ENCODE results near the gene ARHGAP24. TPM values are rescaled to one million over a fixed set of nuclear protein-coding genes. Genes with fewer than 3 reads are reported as not detected.
"Not testable (repeated sequence)": the region's sequence is repeated elsewhere in the genome, so short reads cannot be mapped to it uniquely, and the experiment has no call there.

The ARHGAP24 gene
- total RNA-seq, 1 experiment from 2014 or later: 1.3 TPM

- RAD21 ChIA-PET (ENCODE audit: low non-redundant PET in 1 of 2, low total read pairs in 2 of 2, uncharacterized antibody in 2 of 2, unreplicated experiment in 2 of 2): no interaction called here
- POLR2A ChIA-PET: no interaction called here
- H3K36me3 ChIP-seq (ENCODE audit: control insufficient read depth in 1 of 2, insufficient read depth in 2 of 2, low read length in 2 of 2): no peaks in the 10 kb centered on the region
- intact Hi-C loops (cut with micrococcal nuclease): no loop called here
- H3K4me1 ChIP-seq (ENCODE audit: control insufficient read depth in 1 of 2, insufficient read depth in 2 of 2, low read length in 2 of 2): no peaks in the 10 kb centered on the region
- no peak overlapping the region for H3K27ac ChIP-seq (ENCODE audit: low read depth, low read length)
- no TSS peak for BruUV-seq (replicated peaks)
- H3K27me3 ChIP-seq (ENCODE audit: insufficient read depth, low read length): no peaks in the 10 kb centered on the region
- no peak overlapping the region for H2AFZ ChIP-seq (ENCODE audit: low read depth, low read length, poor library complexity, severe bottlenecking)
- H3K9me2 ChIP-seq (ENCODE audit: insufficient read depth): no peaks in the 10 kb centered on the region
- no peak overlapping the region for H3K4me2 ChIP-seq (ENCODE audit: low read length)
- no peaks in the 10 kb centered on the region for H4K20me1 ChIP-seq (ENCODE audit: insufficient read depth)
- no peak overlapping the region for H3K9ac ChIP-seq (ENCODE audit: low read length)
- no peaks in the 10 kb centered on the region for H3K79me2 ChIP-seq (ENCODE audit: insufficient read depth, low read length)
- DNase-seq (ENCODE audit: low read depth, low spot score) (no peak), ATAC-seq (no peak)
- no peak overlapping the region for H3K4me3 ChIP-seq (replicated peaks in 1 of 2; ENCODE audit: low read depth in 1 of 2, low read length in 2 of 2)
- CTCF ChIA-PET: no interaction called here
- TF ChIP-seq YY1 (IDR thresholded peaks at IDR 0.05; ENCODE audit: extremely low read depth, insufficient replicate concordance, low read depth, low read length) (no peak), EZH2 (IDR thresholded peaks at IDR 0.05) (no peak), ZNF274 (IDR thresholded peaks at IDR 0.05; ENCODE audit: low read depth, low read length) (no peak), SIN3A (IDR thresholded peaks at IDR 0.05; ENCODE audit: low read depth) (no peak), EZH2phosphoT487 (IDR thresholded peaks at IDR 0.05; ENCODE audit: borderline replicate concordance) (no peak), CEBPB (IDR thresholded peaks at IDR 0.05; ENCODE audit: low read depth) (no peak), REST (IDR thresholded peaks at IDR 0.05; ENCODE audit: low read depth) (no peak)
- no peaks in the 10 kb centered on the region for H3K9me3 ChIP-seq (ENCODE audit: control insufficient read depth in 1 of 2, insufficient read depth in 1 of 2, low read depth in 1 of 2, low read length in 2 of 2)
These were observed 362.4 kb downstream of the ARHGAP24 start for GRCh38 chr4:85837439-85837733.

GRCh38 chr4:85839981-85840451 is 365.1 kb downstream of the ARHGAP24 start:
- H3K4me3 ChIP-seq (replicated peaks in 1 of 2; ENCODE audit: low read depth in 1 of 2, low read length in 2 of 2); H3K4me2 ChIP-seq (ENCODE audit: low read length); DNase-seq (ENCODE audit: low read depth, low spot score); BruUV-seq (replicated peaks); ATAC-seq; H3K4me1 ChIP-seq (ENCODE audit: control insufficient read depth in 1 of 2, insufficient read depth in 2 of 2, low read length in 2 of 2); intact Hi-C loops (cut with micrococcal nuclease); H3K36me3 ChIP-seq (ENCODE audit: control insufficient read depth in 1 of 2, insufficient read depth in 2 of 2, low read length in 2 of 2); H3K9me3 ChIP-seq (ENCODE audit: control insufficient read depth in 1 of 2, insufficient read depth in 1 of 2, low read depth in 1 of 2, low read length in 2 of 2); H3K27me3 ChIP-seq (ENCODE audit: insufficient read depth, low read length); H3K79me2 ChIP-seq (ENCODE audit: insufficient read depth, low read length); H3K27ac ChIP-seq (ENCODE audit: low read depth, low read length); H3K9ac ChIP-seq (ENCODE audit: low read length); RAD21 ChIA-PET (ENCODE audit: low non-redundant PET in 1 of 2, low total read pairs in 2 of 2, uncharacterized antibody in 2 of 2, unreplicated experiment in 2 of 2); H3K9me2 ChIP-seq (ENCODE audit: insufficient read depth); H4K20me1 ChIP-seq (ENCODE audit: insufficient read depth); POLR2A ChIA-PET; H2AFZ ChIP-seq (ENCODE audit: low read depth, low read length, poor library complexity, severe bottlenecking): not testable (repeated sequence)
- CTCF ChIA-PET: interaction anchor here (1.2 kb wide), 1 partner anchor 44 kb away, joined by 4 read pairs; no protein-coding TSS in a partner anchor
